ENCODE measurements around the gene ERC2.

- TF ChIP-seq MAFK (IDR thresholded peaks at IDR 0.05; ENCODE audit: partially characterized antibody) (no peak), EP300 (IDR thresholded peaks at IDR 0.05) (no peak), CBX2 (IDR thresholded peaks at IDR 0.05; ENCODE audit: borderline replicate concordance, low read depth) (no peak), FOSL2 (IDR thresholded peaks at IDR 0.05) (no peak), FOSL2 (CRISPR knock-in tag; IDR thresholded peaks at IDR 0.05) (no peak), JUNB (IDR thresholded peaks at IDR 0.05) (no peak), CEBPB (IDR thresholded peaks at IDR 0.05) (no peak), HMGXB4 (CRISPR knock-in tag; IDR thresholded peaks at IDR 0.05; ENCODE audit: borderline replicate concordance) (no peak), CTCF (IDR thresholded peaks at IDR 0.05) (no peak)
Measured at GRCh38 chr3:56019490-56020146, 448.6 kb downstream of the ERC2 start.
